Measurements from ENCODE around the gene MORF4L1.

Gene MORF4L1

GRCh38 chr15:78943692-78944091, 71.0 kb downstream of the MORF4L1 start:
- DNase-seq (ENCODE audit: low read depth in 4 of 4, low spot score in 1 of 4): no peak

GRCh38 chr15:78944202-78944625, 71.5 kb downstream of the MORF4L1 start:
- DNase-seq (ENCODE audit: low read depth in 4 of 4, low spot score in 1 of 4): no peak

GRCh38 chr15:78944669-78945407, 72.1 kb downstream of the MORF4L1 start, which contains the start of gene CTSH:
Gene CTSH, minus strand, starts transcription at chr15:78945046. Its CDS starts 65 bp downstream, at chr15:78944981.
- DNase-seq (ENCODE audit: low read depth in 4 of 4, low spot score in 1 of 4): peak; percentile 32 to 62 (median 56)

GRCh38 chr15:78946493-78946892, 73.8 kb downstream of the MORF4L1 start:
- DNase-seq (ENCODE audit: low read depth in 4 of 4, low spot score in 1 of 4): no peak

- no peak for DNase-seq (ENCODE audit: low read depth in 4 of 4, low spot score in 1 of 4)
Observed at GRCh38 chr15:78947506-78947905, 74.8 kb downstream of the MORF4L1 start.

All from stimulated activated CD4-positive, alpha-beta T cell treated with anti-CD3 and anti-CD28 coated beads, Interleukin-1b, Interleukin-23, amount 100 ng/mL, for 24 hours (primary cell).